GM19467 (cell line): Measurements from ENCODE around the gene LMF2.

Experiments
- ATAC-seq: cut with Tn5 transposase; IDR thresholded peaks from one replicate; pipeline ENCODE4 v1.9.1; 2021; ENCODE audit warnings: mild to moderate bottlenecking, moderate library complexity; ENCODE audit not compliant: unreplicated experiment

LMF2 gene

DNA sequence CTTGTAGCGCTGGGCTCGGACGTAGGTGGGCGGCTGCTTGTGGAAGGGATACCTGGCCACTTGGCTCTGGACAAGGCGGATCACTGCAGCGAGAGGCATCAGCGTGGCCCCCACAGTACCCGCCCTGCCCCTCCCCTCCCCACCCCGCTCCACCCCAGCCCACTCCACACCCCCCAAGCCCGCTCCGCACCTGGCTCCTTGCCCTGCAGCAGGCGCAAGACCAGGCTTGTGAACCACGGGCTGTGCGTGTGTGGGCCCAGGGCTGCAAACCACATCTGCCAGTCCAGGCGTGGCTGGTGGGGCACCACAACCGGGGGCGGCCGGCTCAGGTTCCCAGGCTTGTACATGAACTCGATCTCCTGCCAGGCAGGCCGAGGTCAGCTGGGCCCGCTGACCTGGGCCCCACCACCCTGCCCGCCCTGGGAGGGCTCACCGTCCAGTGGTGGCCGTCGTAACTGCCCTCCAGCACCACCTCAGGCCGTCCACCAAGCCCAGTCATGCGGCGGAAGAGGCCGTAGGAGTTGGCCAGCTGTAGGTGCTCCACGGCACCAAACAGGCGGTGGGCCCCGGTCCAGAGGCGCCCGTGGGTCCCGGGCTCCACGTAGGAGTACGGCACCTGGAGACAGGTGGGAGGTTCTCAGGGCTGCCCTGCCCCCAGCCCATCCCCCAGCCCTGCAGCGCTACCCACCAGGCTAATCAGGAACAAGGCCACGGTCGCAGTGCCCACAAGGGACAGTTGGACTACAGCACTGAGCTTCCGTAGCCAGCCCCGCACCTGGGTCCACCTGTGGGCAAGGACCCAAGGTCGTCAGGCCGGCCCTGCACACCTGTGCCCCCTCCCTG lies 2.9 kb downstream of the LMF2 start:
- ATAC-seq, result no peak

- no peak for ATAC-seq
Measured at GRCh38 chr22:50503475-50504145, 3.9 kb downstream of the LMF2 start.

- no peak for ATAC-seq
Measured at GRCh38 chr22:50502628-50503474, 4.7 kb downstream of the LMF2 start.

- ATAC-seq, result no peak
Measured at GRCh38 chr22:50502096-50502495, 5.4 kb downstream of the LMF2 start.

- ATAC-seq, result no peak
Measured at GRCh38 chr22:50500452-50500851, 7.0 kb downstream of the LMF2 start.

DNA sequence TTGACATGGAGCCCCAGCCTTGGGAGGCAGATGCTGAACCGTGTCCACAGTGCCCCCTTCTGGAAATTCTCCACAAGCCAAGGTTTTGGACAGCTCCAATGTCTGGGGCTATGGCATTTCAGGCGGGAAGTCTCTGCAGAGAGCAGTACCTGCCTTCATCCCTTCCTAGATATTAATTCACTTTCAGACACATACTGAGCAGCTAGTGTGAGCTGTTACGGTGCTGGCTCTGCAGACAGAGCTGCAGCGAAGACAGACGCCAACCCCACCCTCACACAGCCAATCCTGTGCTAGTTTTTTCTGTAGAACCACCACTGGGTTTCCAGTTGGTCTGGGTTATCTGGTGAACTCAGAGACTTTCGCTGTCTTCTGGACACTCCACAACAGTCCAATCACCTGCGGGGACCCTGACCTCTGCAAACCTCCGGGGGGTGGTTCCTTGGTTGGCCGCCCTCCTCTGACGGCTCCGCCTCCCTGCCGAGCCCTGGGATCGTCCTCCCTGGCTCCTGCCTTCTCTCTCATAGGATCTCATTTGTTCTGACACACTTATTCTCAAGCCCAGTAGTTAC lies 9.1 kb downstream of the LMF2 start:
- no peak for ATAC-seq

- no peak for ATAC-seq
Measured at GRCh38 chr22:50497093-50497492, 10.4 kb downstream of the LMF2 start.

- no peak for ATAC-seq
Measured at GRCh38 chr22:50490531-50491308, 16.8 kb downstream of the LMF2 start.

- no peak for ATAC-seq
Measured at GRCh38 chr22:50489363-50490243, 17.9 kb downstream of the LMF2 start.

DNA sequence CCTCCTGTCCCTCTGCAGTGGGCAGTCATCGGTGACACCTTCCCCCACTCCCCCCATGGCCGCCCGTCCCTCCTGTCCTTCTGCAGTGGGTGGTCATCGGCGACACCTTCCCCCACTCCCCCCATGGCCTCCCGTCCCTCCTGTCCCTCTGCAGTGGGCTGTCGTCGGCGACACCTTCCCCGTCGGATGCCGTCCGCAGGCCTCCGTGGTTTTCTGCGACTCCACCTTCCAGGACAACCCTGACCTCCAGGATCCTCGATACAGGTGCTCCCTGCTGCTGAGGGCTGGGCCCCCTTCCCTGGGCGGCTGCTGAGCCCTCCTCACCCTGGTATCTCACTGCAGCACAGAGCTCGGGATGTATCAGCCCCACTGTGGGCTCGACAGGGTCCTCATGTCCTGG lies 18.6 kb downstream of the LMF2 start:
- no peak for ATAC-seq

GRCh38 chr22:50488006-50488677 lies 19.4 kb downstream of the LMF2 start:
- no peak for ATAC-seq

- no peak for ATAC-seq
Measured at GRCh38 chr22:50487290-50488005, 20.1 kb downstream of the LMF2 start.

GRCh38 chr22:50486561-50487289 lies 20.8 kb downstream of the LMF2 start, which contains the start of gene MIOX:
MIOX (plus strand) TSS chr22:50486859; CDS start chr22:50486898, 39 bp downstream.
- ATAC-seq, result no peak

DNA sequence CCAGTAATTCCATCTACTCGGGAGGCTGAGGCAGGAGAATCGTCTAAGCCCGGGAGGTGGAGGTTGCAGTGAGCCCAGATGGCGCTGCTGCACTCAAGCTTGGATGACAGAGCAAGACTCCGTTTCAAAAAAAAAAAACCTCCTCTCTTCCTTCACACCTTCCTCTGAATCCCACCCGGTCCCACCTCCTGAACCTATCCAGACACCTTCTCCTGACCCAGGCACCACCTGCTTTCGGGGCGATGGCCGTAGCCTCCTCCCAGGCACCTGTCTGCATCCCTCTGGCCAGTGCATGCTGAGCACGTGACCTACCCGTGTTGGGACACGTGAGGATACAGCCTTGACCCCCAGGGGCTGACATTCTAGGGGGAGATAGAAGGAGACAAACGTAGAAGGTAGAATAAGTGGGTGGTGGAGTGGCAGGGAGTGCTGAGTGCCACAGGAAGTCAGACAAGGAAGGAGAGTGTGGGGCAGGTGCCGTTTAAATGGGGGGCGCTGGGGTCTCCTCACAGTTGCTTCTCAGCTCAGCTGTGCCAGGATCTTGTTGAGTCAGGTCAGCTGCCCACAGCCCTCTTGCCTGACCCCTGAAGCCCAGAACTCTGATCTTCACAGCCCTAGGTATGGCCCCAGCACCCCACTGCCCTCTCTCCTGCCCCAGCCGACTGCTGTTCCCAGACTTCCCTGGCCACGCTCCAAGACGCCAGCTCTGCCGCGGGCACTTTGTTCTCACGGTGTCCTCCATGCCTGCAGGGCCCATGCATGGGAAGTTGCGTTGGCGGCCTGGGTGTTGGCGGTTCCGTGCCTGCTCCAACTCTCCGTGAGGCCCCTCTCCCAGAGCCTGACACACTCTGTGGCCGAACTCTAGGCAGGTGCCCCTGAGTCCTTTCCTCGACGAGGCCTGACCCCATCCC lies 22.0 kb downstream of the LMF2 start:
- no peak for ATAC-seq

DNA sequence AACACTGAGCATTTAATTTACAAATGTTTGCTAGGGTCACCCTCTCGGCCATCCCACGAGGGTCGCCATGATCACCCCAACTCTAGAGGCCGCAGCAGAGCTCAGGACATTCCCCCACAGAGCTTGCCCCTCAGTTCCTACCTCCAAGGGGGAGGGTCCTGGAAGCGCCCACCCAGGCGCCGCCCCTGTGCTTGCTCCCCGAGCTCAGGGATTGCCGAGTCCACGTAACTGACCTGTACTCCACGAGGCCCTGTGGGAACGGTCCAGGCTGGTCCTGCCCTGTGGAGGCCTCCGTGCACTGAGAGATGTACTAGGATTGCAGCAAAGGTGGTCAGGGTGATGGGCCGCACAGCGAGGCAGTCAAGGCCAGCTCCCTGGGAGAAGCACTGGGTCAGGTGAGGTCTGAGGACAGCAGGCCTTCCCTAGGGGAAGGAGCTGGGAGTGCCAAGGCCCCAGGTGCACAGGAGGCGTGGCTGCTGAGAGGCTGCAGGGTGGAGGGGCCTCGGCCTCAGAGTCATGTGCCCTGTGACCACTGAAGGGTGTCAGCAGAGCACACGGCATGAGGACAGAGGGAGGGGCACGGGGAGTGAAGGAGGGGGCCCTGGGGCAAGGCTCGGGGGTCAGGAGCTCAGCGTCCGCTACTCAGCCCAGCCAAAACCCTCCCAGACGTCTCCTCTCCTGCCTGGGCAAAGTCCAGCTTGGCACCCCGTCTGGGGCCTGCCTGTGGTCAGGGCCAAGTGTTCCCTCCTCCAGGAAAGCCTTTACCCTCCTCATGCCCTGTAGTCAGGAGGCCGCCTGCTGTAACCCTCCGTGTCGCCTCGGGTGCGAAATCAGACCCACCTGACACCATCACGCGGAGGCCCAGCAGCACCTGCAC lies 23.3 kb downstream of the LMF2 start:
- no peak for ATAC-seq
